GM12878 (cell line): ENCODE data around the gene TCEA2. TPM values are rescaled to one million over a fixed set of nuclear protein-coding genes. Genes with fewer than 3 reads are reported as not detected.

Source experiments
- ATAC-seq: fragments of 200-7000 bp; cut with Tn5 transposase; 3 replicates; pipeline ENCODE4 v1.9.1; 2020; ENCODE audit warnings: mild to moderate bottlenecking, moderate library complexity
- BruUV-seq: library from RNA; stranded (reverse); fragments of 400-500 nt; replicated peaks from 2 replicates; lab custom pipeline; 2021; lab: Mats Ljungman, UMichigan
- CTCF ChIA-PET: fragments of 300-600 bp; sonication (Branson Sonifier 250); formaldehyde crosslinking; extraction: SDS; loops from one replicate; lab custom pipeline; 2021; ENCODE audit warnings: inconsistent platforms; lab: Yijun Ruan, JAX
- POLR2A ChIA-PET: fragments of 350-600 bp; formaldehyde crosslinking; extraction: SDS; loops from one replicate; lab custom pipeline; 2021; ENCODE audit warnings: inconsistent platforms; lab: Charles Lee
- RAD21 ChIA-PET: fragments of 300-600 bp; sonication (Branson Sonifier 250); formaldehyde crosslinking; loops from one replicate; lab custom pipeline; 2023; ENCODE audit warnings: antibody characterized with exemption; ENCODE audit not compliant: unreplicated experiment; lab: Charles Lee
- SMC1A ChIA-PET: fragments of 300-600 bp; sonication (Branson Sonifier 250); formaldehyde crosslinking; loops from one replicate; lab custom pipeline; 2023; ENCODE audit not compliant: unreplicated experiment, uncharacterized antibody; lab: Charles Lee
- DNase-seq: peaks from one replicate; pipeline ENCODE4 v3.0.0-alpha.2; 2011; ENCODE audit warnings: low read depth, low spot score
- FAIRE-seq: peaks from 3 replicates; lab custom pipeline; 2011; peaks lifted over from hg19 to GRCh38; lab: Jason Lieb, UNC
- H2AFZ ChIP-seq: 2 replicates; pipeline ENCODE4 v1.6.0; 2011; ENCODE audit warnings: low read depth, low read length, control low read depth; ENCODE audit not compliant: control insufficient read depth
- H3K27ac ChIP-seq: 2 replicates; pipeline ENCODE4 v1.5.1; 2011; ENCODE audit warnings: control low read depth; ENCODE audit not compliant: control insufficient read depth, insufficient read depth
- H3K27me3 ChIP-seq, 2 experiments: replicated peaks in 1 of 2; 2 replicates each; pipeline versions ENCODE4 v1.6.0 to v1.6.1; 2011; ENCODE audit warnings: low read length in 1 of 2; ENCODE audit not compliant: control insufficient read depth in 2 of 2, insufficient read depth in 2 of 2
- H3K36me3 ChIP-seq, 2 experiments: 2 replicates each; pipeline ENCODE4 v1.5.1; 2011; ENCODE audit warnings: low read length in 1 of 2; ENCODE audit not compliant: control insufficient read depth in 2 of 2, insufficient read depth in 2 of 2
- H3K4me1 ChIP-seq: 2 replicates; pipeline ENCODE4 v1.6.1; 2011; ENCODE audit warnings: mild to moderate bottlenecking, low read length, moderate library complexity, mixed read lengths; ENCODE audit not compliant: control insufficient read depth, insufficient read depth
- H3K4me2 ChIP-seq: 2 replicates; pipeline ENCODE4 v1.6.0; 2011; ENCODE audit warnings: control low read depth; ENCODE audit not compliant: control insufficient read depth, insufficient read depth
- H3K4me3 ChIP-seq: fragments of 200-600 bp; sonication (generic); 2 replicates; pipeline ENCODE4 v1.5.1; 2016
- H3K79me2 ChIP-seq: 2 replicates; pipeline ENCODE4 v1.6.0; 2011; ENCODE audit warnings: low read length; ENCODE audit not compliant: control insufficient read depth, insufficient read depth
- H3K9ac ChIP-seq: 2 replicates; pipeline ENCODE4 v1.8.0; 2011; ENCODE audit warnings: low read length, control low read depth, mixed read lengths; ENCODE audit not compliant: control insufficient read depth, insufficient read depth
- H3K9me3 ChIP-seq: replicated peaks from 3 replicates; pipeline ENCODE4 v1.5.1; 2011; ENCODE audit warnings: mild to moderate bottlenecking, low read length; ENCODE audit not compliant: control insufficient read depth, insufficient read depth
- H4K20me1 ChIP-seq: 2 replicates; pipeline ENCODE4 v1.6.0; 2011; ENCODE audit not compliant: control insufficient read depth, insufficient read depth
- BCL11A ChIP-seq: IDR thresholded peaks from 2 replicates; pipeline ENCODE4 v1.6.1; 2011; ENCODE audit warnings: low read depth, low read length
- EED ChIP-seq: sonication (generic); IDR thresholded peaks from 2 replicates; pipeline ENCODE4 v1.6.1; 2016; ENCODE audit warnings: antibody characterized with exemption, low read depth
- EGR1 ChIP-seq, 2 experiments: IDR thresholded peaks; 1 replicate in 1 of 2; 2 replicates in 1 of 2; pipeline ENCODE4 v1.6.1; 2011 to 2012; ENCODE audit warnings: low read depth in 2 of 2, low read length in 2 of 2, borderline replicate concordance in 1 of 2, mild to moderate bottlenecking in 1 of 2, moderate library complexity in 1 of 2
- ETV6 ChIP-seq, 2 experiments: fragments of 450-650 bp in 1 of 2; IDR thresholded peaks in 1 of 2; conservative IDR thresholded peaks in 1 of 2; 2 replicates each; pipeline ENCODE4 v1.6.1; 2014; ENCODE audit warnings: antibody characterized with exemption in 1 of 2, borderline replicate concordance in 1 of 2, low read depth in 1 of 2, mild to moderate bottlenecking in 1 of 2, moderate library complexity in 1 of 2
- HDGF ChIP-seq: fragments of 450-650 bp; IDR thresholded peaks from 2 replicates; pipeline ENCODE4 v1.6.1; 2016; ENCODE audit warnings: antibody characterized with exemption
- LARP7 ChIP-seq: fragments of 450-650 bp; IDR thresholded peaks from 2 replicates; pipeline ENCODE4 v1.6.1; 2017; ENCODE audit warnings: mild to moderate bottlenecking
- MXI1 ChIP-seq: fragments of 150-350 bp; IDR thresholded peaks from 2 replicates; pipeline ENCODE4 v1.6.1; 2011; ENCODE audit warnings: low read depth, mild to moderate bottlenecking, inconsistent platforms, low read length, improper control_type of control experiment
- RBBP5 ChIP-seq: fragments of 200-600 bp; sonication (generic); conservative IDR thresholded peaks from 2 replicates; pipeline ENCODE4 v1.6.1; 2016
- ZNF274 ChIP-seq: IDR thresholded peaks from one replicate; pipeline ENCODE4 v1.8.0; 2011; ENCODE audit not compliant: insufficient read length, insufficient read depth
- ZNF384 ChIP-seq: IDR thresholded peaks from 2 replicates; pipeline ENCODE4 v1.6.1; 2012; ENCODE audit warnings: low read depth, mild to moderate bottlenecking, low read length, improper control_type of control experiment, borderline replicate concordance
- WGBS: methylation state at CpG from one replicate; pipeline ENCODE4 v1.1.6; 2016; ENCODE audit warnings: low lambda C conversion rate; ENCODE audit not compliant: insufficient replicate concordance, insufficient coverage; ENCODE audit errors: missing lambda C conversion rate; 5-methylcytosine and 5-hydroxymethylcytosine counted together
- in situ Hi-C: fragments of 300-500 bp; cut with MboI; formaldehyde crosslinking; loops from 9 replicates; pipeline ENCODE4 v1.14.3; 2018; ENCODE audit warnings: mixed read lengths
- intact Hi-C: fragments of 100-400 bp; cut with micrococcal nuclease; formaldehyde crosslinking; loops from one replicate; pipeline ENCODE4 v1.14.2; 2022; ENCODE audit not compliant: unreplicated experiment
- polyA plus RNA-seq, 11 experiments: library from polyadenylated mRNA; depleted of rRNA in 4 of 11; unstranded in 6 of 11; stranded (reverse) in 5 of 11; fragments of >200 nt; fragmentation: Nextera tagmentation in 4 of 11; fragmentation: Illumina TruSeq in 1 of 11; extraction: Ambion mirVana in 4 of 11; extraction: Trizol in 1 of 11; gene quantifications; 1 replicate in 1 of 11; 2 replicates in 10 of 11; pipeline versions ENCODE4 v1.2.1 to v1.2.3, GENCODE V29; 2011 to 2016; ENCODE audit warnings: inconsistent platforms in 2 of 11, missing spikeins in 2 of 11, low read depth in 1 of 11
- total RNA-seq, 4 experiments: library from RNA; depleted of rRNA in 3 of 4; stranded (reverse); fragments of >200 nt in 3 of 4; fragmentation: Illumina TruSeq in 1 of 4; extraction: Trizol in 1 of 4; gene quantifications; 2 replicates each; pipeline versions ENCODE4 v1.2.1 to v1.2.3, GENCODE V29; 2013 to 2021
- TF ChIP-seq, protein P1 (sequence below): fragments of 450-650 bp; conservative IDR thresholded peaks from 2 replicates; pipeline ENCODE4 v1.6.1; 2017; ENCODE audit warnings: mild to moderate bottlenecking, moderate library complexity

Gene TCEA2
- total and polyA plus RNA-seq, 10 of the 15 experiments (the other 5 are each of a cell fraction or from before 2014, with no cell fraction given) = 3.4 to 42.5 (median 13.3) TPM

DNA sequence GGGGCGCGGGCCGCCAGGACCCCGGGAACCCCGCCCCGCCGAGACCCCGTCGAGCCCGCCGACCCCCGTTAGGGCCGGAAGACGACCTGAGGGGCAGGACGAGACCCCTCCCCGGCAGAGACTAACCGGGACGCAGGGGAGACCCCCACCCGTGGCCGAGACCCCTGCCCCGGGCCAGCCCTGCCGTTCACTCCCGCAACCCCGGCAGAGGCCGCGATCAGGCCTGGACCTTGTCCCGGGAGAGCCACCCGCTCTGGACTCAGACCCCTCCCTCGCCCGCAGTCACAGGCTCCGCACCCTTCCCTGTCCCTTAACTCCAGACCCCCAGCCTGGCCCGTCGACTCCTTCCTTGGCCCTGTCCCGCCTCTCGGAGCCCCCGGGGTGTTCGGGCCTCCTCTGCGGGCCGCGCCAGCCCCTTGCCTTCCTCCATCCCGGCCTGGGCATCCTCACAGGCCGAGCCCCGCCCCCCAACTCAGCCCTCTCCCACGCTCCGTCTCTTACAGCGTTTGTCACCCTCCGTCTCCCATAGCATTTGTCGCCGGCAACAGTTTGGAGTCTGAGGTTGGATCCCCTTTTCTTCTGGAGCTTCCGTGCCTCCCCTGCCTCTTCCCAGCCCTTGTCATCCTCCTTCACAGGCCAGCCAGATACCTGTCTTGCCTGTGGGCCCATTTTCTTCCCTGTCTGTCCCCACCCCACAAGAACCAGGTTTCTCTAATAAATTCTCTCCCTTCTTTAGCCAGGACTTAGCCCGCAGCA is 569 bp downstream of the TCEA2 start:
- Histone ChIP-seq H4K20me1 (no peaks in the 10 kb centered on the region), H3K79me2 (no peaks in the 10 kb centered on the region), H3K9me3 (no peaks in the 10 kb centered on the region), H3K27me3 (no peaks in the 10 kb centered on the region), H3K4me3 (peak overlapping the region; percentile 74), H3K36me3 (no peaks in the 10 kb centered on the region), H3K27ac (peak overlapping the region; percentile 48), H3K4me1 (peaks cover 33% of the 10 kb centered on the region), H3K9ac (peak overlapping the region; percentile 82), H2AFZ (peak overlapping the region; percentile 65; the same call in 1 of the 2 replicates), H3K4me2 (peak overlapping the region; percentile 85)
- BruUV-seq = TSS peak; percentile 74
- in situ Hi-C loops = no loop called here
- TF ChIP-seq ETV6 (conservative IDR thresholded peaks at IDR 0.05 in 1 of 2, IDR thresholded peaks at IDR 0.05 in 1 of 2; ENCODE audit: borderline replicate concordance in 1 of 2, low read depth in 1 of 2) (no peak), ZNF384 (no peak), BCL11A (0 out of 2 replicates have a peak, but pooled peaks have one; percentile 6), EED (0 out of 2 replicates have a peak, but pooled peaks have one; percentile 5), ZNF274 (no peak), RBBP5 (no peak), HDGF (0 out of 2 replicates have a peak, but pooled peaks have one; percentile 73), LARP7 (no peak), MXI1 (no peak), EGR1 (IDR thresholded peaks at IDR 0.05; ENCODE audit: borderline replicate concordance in 1 of 2, low read depth in 2 of 2, low read length in 2 of 2) (0 out of 3 replicates have a peak, but pooled peaks of 1 of the 2 experiments have one; percentile 2)
- TF ChIP-seq, protein P1, sequence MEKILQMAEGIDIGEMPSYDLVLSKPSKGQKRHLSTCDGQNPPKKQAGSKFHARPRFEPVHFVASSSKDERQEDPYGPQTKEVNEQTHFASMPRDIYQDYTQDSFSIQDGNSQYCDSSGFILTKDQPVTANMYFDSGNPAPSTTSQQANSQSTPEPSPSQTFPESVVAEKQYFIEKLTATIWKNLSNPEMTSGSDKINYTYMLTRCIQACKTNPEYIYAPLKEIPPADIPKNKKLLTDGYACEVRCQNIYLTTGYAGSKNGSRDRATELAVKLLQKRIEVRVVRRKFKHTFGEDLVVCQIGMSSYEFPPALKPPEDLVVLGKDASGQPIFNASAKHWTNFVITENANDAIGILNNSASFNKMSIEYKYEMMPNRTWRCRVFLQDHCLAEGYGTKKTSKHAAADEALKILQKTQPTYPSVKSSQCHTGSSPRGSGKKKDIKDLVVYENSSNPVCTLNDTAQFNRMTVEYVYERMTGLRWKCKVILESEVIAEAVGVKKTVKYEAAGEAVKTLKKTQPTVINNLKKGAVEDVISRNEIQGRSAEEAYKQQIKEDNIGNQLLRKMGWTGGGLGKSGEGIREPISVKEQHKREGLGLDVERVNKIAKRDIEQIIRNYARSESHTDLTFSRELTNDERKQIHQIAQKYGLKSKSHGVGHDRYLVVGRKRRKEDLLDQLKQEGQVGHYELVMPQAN = 0 out of 2 replicates have a peak, but pooled peaks have one; percentile 11
- intact Hi-C loops = loop anchor here (2.0 kb wide), 1 partner anchor 15 kb away; the partner anchor contains the start of gene RGS19
- 4% methylated on average over 51 of the region's 51 CpGs for WGBS
- POLR2A ChIA-PET = interaction anchor here (0.5 to 3.0 kb wide), 5 partner anchors 10 to 535 kb away, joined by 3 to 11 read pairs (median 6); partner anchors contain the start of genes OPRL1 and RGS19
- ATAC-seq (no peak), FAIRE-seq (no peak), DNase-seq (no peak)
- CTCF ChIA-PET = interaction anchor here (1.0 to 1.4 kb wide), 5 partner anchors 15 to 83 kb away, joined by 3 to 7 read pairs (median 5); partner anchors contain the start of gene PRPF6
- RAD21 ChIA-PET = interaction anchor here (1.0 to 2.3 kb wide), 7 partner anchors 16 to 198 kb away, joined by 3 to 8 read pairs (median 5); partner anchors contain the start of genes OPRL1, RGS19, TPD52L2 and UCKL1
- SMC1A ChIA-PET = interaction anchor here (1.1 to 2.1 kb wide), 4 partner anchors 9 to 56 kb away, joined by 3 to 8 read pairs (median 6); partner anchors contain the start of gene RGS19
